ENCODE results near the gene RALGAPA1.

The RALGAPA1 gene

DNA sequence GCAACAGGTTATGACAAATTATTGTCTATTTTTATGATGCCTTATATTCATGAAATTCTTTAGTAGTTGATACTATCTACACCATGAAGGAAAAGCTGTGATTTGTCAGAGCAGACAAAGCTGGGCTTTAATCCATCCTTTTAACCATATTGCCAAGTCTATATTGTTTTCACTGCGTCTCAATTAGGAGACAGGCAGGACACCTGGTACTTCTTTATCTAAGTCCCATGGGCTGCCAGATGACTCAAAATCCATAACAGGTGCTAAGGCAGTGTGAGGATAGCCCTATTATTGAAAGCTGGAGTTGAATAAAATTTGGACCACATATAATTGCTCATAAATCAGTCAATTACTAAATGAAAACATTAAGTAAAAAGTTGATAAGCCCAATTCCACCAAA, 252.5 kb downstream of the RALGAPA1 start:
- H3K4me2 ChIP-seq (ENCODE audit: low read length): no peak overlapping the region
- H3K9me2 ChIP-seq (replicated peaks; ENCODE audit: control insufficient read depth, low read length): no peaks in the 10 kb centered on the region
- H3K27me3 ChIP-seq (ENCODE audit: control insufficient read depth, low read length): no peaks in the 10 kb centered on the region
- H3K9me3 ChIP-seq (ENCODE audit: control insufficient read depth, insufficient read depth, low read length): no peaks in the 10 kb centered on the region
- no peaks in the 10 kb centered on the region for H3K36me3 ChIP-seq (ENCODE audit: control insufficient read depth, low read length)
- no peak overlapping the region for H3K4me3 ChIP-seq (ENCODE audit: low read length)
- TF ChIP-seq, protein P1, sequence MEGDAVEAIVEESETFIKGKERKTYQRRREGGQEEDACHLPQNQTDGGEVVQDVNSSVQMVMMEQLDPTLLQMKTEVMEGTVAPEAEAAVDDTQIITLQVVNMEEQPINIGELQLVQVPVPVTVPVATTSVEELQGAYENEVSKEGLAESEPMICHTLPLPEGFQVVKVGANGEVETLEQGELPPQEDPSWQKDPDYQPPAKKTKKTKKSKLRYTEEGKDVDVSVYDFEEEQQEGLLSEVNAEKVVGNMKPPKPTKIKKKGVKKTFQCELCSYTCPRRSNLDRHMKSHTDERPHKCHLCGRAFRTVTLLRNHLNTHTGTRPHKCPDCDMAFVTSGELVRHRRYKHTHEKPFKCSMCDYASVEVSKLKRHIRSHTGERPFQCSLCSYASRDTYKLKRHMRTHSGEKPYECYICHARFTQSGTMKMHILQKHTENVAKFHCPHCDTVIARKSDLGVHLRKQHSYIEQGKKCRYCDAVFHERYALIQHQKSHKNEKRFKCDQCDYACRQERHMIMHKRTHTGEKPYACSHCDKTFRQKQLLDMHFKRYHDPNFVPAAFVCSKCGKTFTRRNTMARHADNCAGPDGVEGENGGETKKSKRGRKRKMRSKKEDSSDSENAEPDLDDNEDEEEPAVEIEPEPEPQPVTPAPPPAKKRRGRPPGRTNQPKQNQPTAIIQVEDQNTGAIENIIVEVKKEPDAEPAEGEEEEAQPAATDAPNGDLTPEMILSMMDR (IDR thresholded peaks at IDR 0.05; ENCODE audit: low read depth, low read length, poor library complexity, severe bottlenecking): no peak
- no peak for TF ChIP-seq EZH2phosphoT487 (IDR thresholded peaks at IDR 0.05; ENCODE audit: borderline replicate concordance, low read length)
- no peaks in the 10 kb centered on the region for H4K20me1 ChIP-seq (ENCODE audit: control insufficient read depth, insufficient read depth, low read depth, low read length)
- no peak overlapping the region for H3K27ac ChIP-seq (ENCODE audit: low read depth, low read length)
- H3K4me1 ChIP-seq (ENCODE audit: control insufficient read depth, low read length): no peaks in the 10 kb centered on the region
- H3F3A ChIP-seq (ENCODE audit: control insufficient read depth, insufficient read depth): no peaks in the 10 kb centered on the region
- no peaks in the 10 kb centered on the region for H3K79me2 ChIP-seq (ENCODE audit: control insufficient read depth, low read length)

GRCh38 chr14:35553808-35554207, 255.3 kb downstream of the RALGAPA1 start:
- Histone ChIP-seq H3K36me3 (ENCODE audit: control insufficient read depth, low read length) (no peaks in the 10 kb centered on the region), H3K27me3 (ENCODE audit: control insufficient read depth, low read length) (no peaks in the 10 kb centered on the region)

GRCh38 chr14:35551081-35551480, 258.0 kb downstream of the RALGAPA1 start:
- H3K27me3 ChIP-seq (ENCODE audit: control insufficient read depth, low read length): no peaks in the 10 kb centered on the region
- H3F3A ChIP-seq (ENCODE audit: control insufficient read depth, insufficient read depth): no peaks in the 10 kb centered on the region
- H3K4me3 ChIP-seq (ENCODE audit: low read length): no peak overlapping the region
- no peaks in the 10 kb centered on the region for H3K9me3 ChIP-seq (ENCODE audit: control insufficient read depth, insufficient read depth, low read length)
- H3K4me2 ChIP-seq (ENCODE audit: low read length): no peak overlapping the region
- H3K4me1 ChIP-seq (ENCODE audit: control insufficient read depth, low read length): no peaks in the 10 kb centered on the region
- TF ChIP-seq, protein P1 (IDR thresholded peaks at IDR 0.05; ENCODE audit: low read depth, low read length, poor library complexity, severe bottlenecking): no peak
- no peak for TF ChIP-seq EZH2phosphoT487 (IDR thresholded peaks at IDR 0.05; ENCODE audit: borderline replicate concordance, low read length)
- no peaks in the 10 kb centered on the region for H4K20me1 ChIP-seq (ENCODE audit: control insufficient read depth, insufficient read depth, low read depth, low read length)
- no peaks in the 10 kb centered on the region for H3K79me2 ChIP-seq (ENCODE audit: control insufficient read depth, low read length)
- H3K27ac ChIP-seq (ENCODE audit: low read depth, low read length): no peak overlapping the region
- H3K36me3 ChIP-seq (ENCODE audit: control insufficient read depth, low read length): no peaks in the 10 kb centered on the region
- no peaks in the 10 kb centered on the region for H3K9me2 ChIP-seq (replicated peaks; ENCODE audit: control insufficient read depth, low read length)

More at GRCh38 chr14:35553808-35554207, 255.3 kb downstream of the RALGAPA1 start:
- Histone ChIP-seq H3F3A (ENCODE audit: control insufficient read depth, insufficient read depth) (no peaks in the 10 kb centered on the region), H3K27ac (ENCODE audit: low read depth, low read length) (no peak overlapping the region), H3K4me1 (ENCODE audit: control insufficient read depth, low read length) (no peaks in the 10 kb centered on the region), H3K9me3 (ENCODE audit: control insufficient read depth, insufficient read depth, low read length) (no peaks in the 10 kb centered on the region), H3K9me2 (replicated peaks; ENCODE audit: control insufficient read depth, low read length) (no peaks in the 10 kb centered on the region), H3K4me3 (ENCODE audit: low read length) (no peak overlapping the region), H4K20me1 (ENCODE audit: control insufficient read depth, insufficient read depth, low read depth, low read length) (no peaks in the 10 kb centered on the region), H3K79me2 (ENCODE audit: control insufficient read depth, low read length) (no peaks in the 10 kb centered on the region), H3K4me2 (ENCODE audit: low read length) (no peak overlapping the region)
- TF ChIP-seq EZH2phosphoT487 (IDR thresholded peaks at IDR 0.05; ENCODE audit: borderline replicate concordance, low read length): no peak

DNA sequence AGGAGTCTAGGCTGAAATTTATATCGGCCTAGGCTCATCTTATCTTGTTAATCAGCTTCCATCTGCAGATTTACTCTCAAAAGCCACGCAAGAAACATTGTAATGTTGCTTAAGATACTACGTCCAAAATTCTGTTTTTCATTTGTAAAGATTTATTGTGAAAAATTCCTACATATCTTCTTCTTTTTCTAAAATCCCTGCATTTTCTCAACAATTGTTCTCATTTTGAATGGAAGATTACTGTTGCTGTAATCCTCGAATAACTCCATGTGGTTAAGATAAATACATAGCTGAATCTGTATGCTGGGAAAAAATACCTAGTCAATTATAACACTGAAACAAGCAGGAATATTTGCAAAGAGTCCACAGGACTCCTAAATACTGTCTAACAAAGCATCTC, 259.5 kb downstream of the RALGAPA1 start:
- Histone ChIP-seq H3K9me3 (ENCODE audit: control insufficient read depth, insufficient read depth, low read length) (no peaks in the 10 kb centered on the region), H3F3A (ENCODE audit: control insufficient read depth, insufficient read depth) (no peaks in the 10 kb centered on the region), H3K27ac (ENCODE audit: low read depth, low read length) (no peak overlapping the region), H3K4me2 (ENCODE audit: low read length) (no peak overlapping the region), H3K27me3 (ENCODE audit: control insufficient read depth, low read length) (no peaks in the 10 kb centered on the region), H3K9me2 (replicated peaks; ENCODE audit: control insufficient read depth, low read length) (no peaks in the 10 kb centered on the region), H4K20me1 (ENCODE audit: control insufficient read depth, insufficient read depth, low read depth, low read length) (no peaks in the 10 kb centered on the region), H3K79me2 (ENCODE audit: control insufficient read depth, low read length) (no peaks in the 10 kb centered on the region), H3K36me3 (ENCODE audit: control insufficient read depth, low read length) (no peaks in the 10 kb centered on the region), H3K4me3 (ENCODE audit: low read length) (no peak overlapping the region), H3K4me1 (ENCODE audit: control insufficient read depth, low read length) (no peaks in the 10 kb centered on the region)
- TF ChIP-seq, protein P1 (IDR thresholded peaks at IDR 0.05; ENCODE audit: low read depth, low read length, poor library complexity, severe bottlenecking): no peak
- no peak for TF ChIP-seq EZH2phosphoT487 (IDR thresholded peaks at IDR 0.05; ENCODE audit: borderline replicate concordance, low read length)

Data from DOHH2 (cell line).